Thymus (tissue), 11 donors: ENCODE results near the gene HOXA10. TPM values are rescaled to one million over a fixed set of nuclear protein-coding genes. Genes with fewer than 3 reads are reported as not detected.

Experiments used
- DNase-seq, 9 donors: peaks; one replicate each; pipeline ENCODE4 v3.0.0-alpha.2; 2013; ENCODE audit warnings: low spot score in 9 of 9, low read depth in 6 of 9, missing footprints in 1 of 9
- H3K27ac ChIP-seq, 2 donors: one replicate each; pipeline ENCODE4 v1.5.1; 2013; ENCODE audit warnings: control low read depth in 1 of 2, low read depth in 1 of 2, low read length in 1 of 2, mild to moderate bottlenecking in 1 of 2, moderate library complexity in 1 of 2
- H3K27me3 ChIP-seq, 2 donors: one replicate each; pipeline ENCODE4 v1.5.1; 2013; ENCODE audit warnings: low read length in 1 of 2; ENCODE audit not compliant: control insufficient read depth in 2 of 2, insufficient read depth in 1 of 2
- H3K36me3 ChIP-seq, 2 donors: one replicate each; pipeline ENCODE4 v1.5.1; 2013; ENCODE audit warnings: low read length in 1 of 2, mild to moderate bottlenecking in 1 of 2, moderate library complexity in 1 of 2; ENCODE audit not compliant: control insufficient read depth in 2 of 2, insufficient read depth in 2 of 2
- H3K4me1 ChIP-seq, 2 donors: one replicate each; pipeline ENCODE4 v1.5.1; 2013; ENCODE audit warnings: low read length in 2 of 2; ENCODE audit not compliant: control insufficient read depth in 2 of 2, insufficient read depth in 2 of 2
- H3K4me3 ChIP-seq, 2 donors: one replicate each; pipeline ENCODE4 v1.5.1; 2013; ENCODE audit warnings: low read length in 2 of 2, control low read depth in 1 of 2, mild to moderate bottlenecking in 1 of 2
- H3K9me3 ChIP-seq, 2 donors: one replicate each; pipeline ENCODE4 v1.5.1; 2013; ENCODE audit warnings: low read length in 1 of 2, mild to moderate bottlenecking in 1 of 2; ENCODE audit not compliant: control insufficient read depth in 2 of 2, insufficient read depth in 1 of 2
- WGBS: extraction: QIAGEN DNeasy Blood & Tissue Kit; methylation state at CpG from one replicate; pipeline ENCODE4 v1.1.7; 2013; 5-methylcytosine and 5-hydroxymethylcytosine counted together
- polyA plus RNA-seq: library from polyadenylated mRNA; stranded (reverse); fragments of 200-250 nt; gene quantifications from one replicate; pipeline ENCODE4 v1.2.3, GENCODE V29; 2013
- total RNA-seq: library from RNA; stranded (reverse); fragments of 120-200 nt; gene quantifications from one replicate; pipeline ENCODE4 v1.2.4, GENCODE V29; 2013
- donor health status: healthy.

Gene HOXA10
- total and polyA plus RNA-seq, 2 donors = 1.1 to 3.5 TPM

DNA sequence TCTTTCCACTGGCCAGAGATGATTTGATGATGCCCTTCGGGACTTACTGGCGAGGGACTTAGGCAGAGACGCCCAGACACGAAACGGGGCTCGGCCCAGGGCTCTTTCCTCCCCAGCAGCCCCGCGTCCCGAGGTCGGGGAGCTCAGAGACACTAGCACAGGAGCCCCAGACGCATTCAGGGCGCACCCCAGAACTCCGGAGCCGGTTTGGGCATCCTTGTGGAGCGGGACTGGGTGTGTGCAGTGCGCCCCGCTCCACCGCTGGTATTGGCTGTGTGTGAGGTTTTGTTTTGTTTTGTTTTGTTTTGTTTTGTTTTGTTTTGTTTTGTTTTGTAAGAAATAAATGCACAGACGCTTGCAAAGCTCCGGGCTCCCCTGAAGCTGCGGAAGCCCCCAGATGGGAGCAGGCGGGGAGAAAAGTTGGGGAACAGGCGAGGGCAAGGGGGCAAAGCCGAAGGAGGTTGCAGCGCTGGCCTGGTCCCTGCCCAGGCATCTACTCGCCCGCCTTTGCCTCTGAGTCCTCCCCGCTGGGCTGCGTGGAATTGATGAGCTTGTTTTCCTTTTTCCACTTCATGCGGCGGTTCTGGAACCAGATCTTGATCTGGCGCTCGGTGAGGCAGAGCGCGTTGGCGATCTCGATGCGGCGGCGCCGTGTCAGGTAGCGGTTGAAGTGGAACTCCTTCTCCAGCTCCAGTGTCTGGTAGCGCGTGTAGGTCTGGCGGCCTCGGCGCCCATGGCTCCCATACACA is 28.8 kb downstream of the HOXA10 start:
- Histone ChIP-seq H3K27me3 (peaks cover 41 to 97% of the 10 kb centered on the region in 2 donors), H3K4me3 (no peak overlapping the region), H3K36me3 (no peaks in the 10 kb centered on the region), H3K9me3 (peaks cover 2 to 30% of the 10 kb centered on the region in 2 donors), H3K4me1 (peaks cover 6 to 18% of the 10 kb centered on the region in 2 donors), H3K27ac (no peak overlapping the region)
- 91% methylated on average over 47 of the region's 47 CpGs for WGBS
- DNase-seq = no peak

DNA sequence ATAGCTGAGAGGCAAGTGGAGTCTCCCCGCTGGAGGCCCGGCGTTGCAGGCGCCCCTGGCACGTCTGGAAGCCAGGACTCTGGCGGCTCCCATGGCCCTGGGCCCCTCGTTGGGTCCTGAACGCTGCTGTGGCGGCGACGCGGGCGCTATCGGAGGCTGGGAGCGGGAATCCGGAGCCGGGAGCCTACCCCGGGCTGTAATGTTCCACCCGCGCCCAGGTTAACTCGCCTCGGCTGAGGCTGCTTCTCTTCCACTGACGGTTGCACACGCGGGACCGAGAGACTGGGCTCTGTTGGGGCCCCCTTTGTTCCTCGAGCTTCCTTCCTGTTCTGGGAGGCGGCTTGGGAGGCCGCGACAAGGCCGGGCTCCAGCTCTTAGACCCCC is 29.3 kb downstream of the HOXA10 start:
- no peak for DNase-seq
- Histone ChIP-seq H3K4me3 (no peak overlapping the region), H3K27me3 (peaks cover 37 to 96% of the 10 kb centered on the region in 2 donors), H3K4me1 (peaks cover 6 to 15% of the 10 kb centered on the region in 2 donors), H3K36me3 (no peaks in the 10 kb centered on the region), H3K9me3 (peaks cover 2 to 29% of the 10 kb centered on the region in 2 donors), H3K27ac (no peak overlapping the region)
- 86% methylated on average over 31 of the region's 31 CpGs for WGBS

DNA sequence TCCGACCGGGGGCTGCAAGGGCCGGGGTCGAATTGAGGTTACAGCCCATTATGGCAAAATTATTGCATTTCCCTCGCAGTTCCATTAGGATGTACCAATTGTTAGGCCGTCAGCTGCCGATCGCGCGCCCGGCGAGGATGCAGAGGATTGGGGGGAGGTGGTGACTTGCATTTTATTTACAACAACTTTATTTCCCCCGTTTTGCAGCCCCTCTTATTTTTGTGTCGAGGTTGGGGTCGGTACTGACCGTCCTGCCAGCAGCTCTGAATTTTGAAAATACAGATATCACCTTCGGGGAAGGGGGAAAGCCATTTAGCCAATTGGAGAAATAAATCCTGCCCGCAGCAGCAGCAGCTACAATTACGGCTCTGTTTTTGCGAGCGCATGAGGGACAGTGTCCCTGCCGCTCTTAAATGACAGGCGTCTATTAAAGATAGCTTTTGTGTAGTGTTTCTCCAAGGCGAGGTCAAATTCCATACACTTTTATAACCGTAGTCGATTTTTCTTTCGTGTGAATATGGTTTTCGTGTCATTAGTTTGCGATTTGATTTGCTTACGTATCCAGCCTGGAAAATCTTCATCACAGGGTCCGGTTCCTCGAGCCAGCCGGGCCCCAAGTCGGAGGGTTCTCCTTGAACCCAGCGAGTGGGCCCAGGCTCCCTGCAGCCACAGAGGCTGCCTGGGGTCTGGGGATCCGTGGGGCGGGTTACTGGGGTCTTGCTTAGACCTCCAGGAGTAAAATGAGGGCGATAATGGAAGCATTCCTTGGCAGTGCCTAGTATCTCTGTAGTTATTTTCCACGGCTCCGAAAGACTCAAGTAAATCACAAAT is 30.0 kb downstream of the HOXA10 start:
- no peak for DNase-seq
- Histone ChIP-seq H3K27me3 (peaks cover 31 to 96% of the 10 kb centered on the region in 2 donors), H3K27ac (no peak overlapping the region), H3K36me3 (no peaks in the 10 kb centered on the region), H3K9me3 (peaks cover 2 to 29% of the 10 kb centered on the region in 2 donors), H3K4me1 (peaks cover 6 to 15% of the 10 kb centered on the region in 2 donors), H3K4me3 (no peak overlapping the region)
- 90% methylated on average over 40 of the region's 40 CpGs for WGBS

DNA sequence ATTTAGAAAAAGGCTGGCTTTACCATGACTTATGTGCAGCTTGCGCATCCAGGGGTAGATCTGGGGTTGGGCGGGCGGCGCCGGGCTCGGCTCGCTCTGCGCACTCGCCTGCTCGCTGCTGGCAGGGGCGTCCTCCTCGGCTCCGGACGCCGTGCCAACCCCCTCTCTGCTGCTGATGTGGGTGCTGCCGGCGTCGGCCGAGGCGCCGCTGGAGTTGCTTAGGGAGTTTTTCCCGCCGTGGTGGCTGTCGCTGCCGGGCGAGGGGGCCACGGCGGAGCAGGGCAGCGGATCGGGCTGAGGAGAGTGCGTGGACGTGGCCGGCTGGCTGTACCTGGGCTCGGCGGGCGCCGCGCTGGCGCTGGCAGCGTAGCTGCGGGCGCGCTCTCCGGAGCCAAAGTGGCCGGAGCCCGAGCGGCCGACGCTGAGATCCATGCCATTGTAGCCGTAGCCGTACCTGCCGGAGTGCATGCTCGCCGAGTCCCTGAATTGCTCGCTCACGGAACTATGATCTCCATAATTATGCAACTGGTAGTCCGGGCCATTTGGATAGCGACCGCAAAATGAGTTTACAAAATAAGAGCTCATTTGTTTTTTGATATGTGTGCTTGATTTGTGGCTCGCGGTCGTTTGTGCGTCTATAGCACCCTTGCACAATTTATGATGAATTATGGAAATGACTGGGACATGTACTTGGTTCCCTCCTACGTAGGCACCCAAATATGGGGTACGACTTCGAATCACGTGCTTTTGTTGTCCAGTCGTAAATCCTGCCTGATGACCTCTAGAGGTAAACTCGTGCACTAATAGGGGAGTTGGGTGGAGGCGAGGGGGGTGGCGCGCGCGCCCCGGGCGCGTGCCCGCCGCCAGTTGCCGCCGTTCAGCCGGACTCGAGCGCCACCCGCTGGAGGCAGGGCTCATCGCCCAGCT is 30.8 kb downstream of the HOXA10 start, which contains the start of gene HOXA5:
TSS of gene HOXA5 (minus strand) at position 659 of the 927 bp plus-strand sequence. CDS start at position 585, 74 bp downstream.
- Histone ChIP-seq H3K36me3 (no peaks in the 10 kb centered on the region), H3K4me1 (peaks cover 4 to 11% of the 10 kb centered on the region in 2 donors), H3K4me3 (no peak within 1 kb of the TSS), H3K27ac (no peak within 1 kb of the TSS), H3K27me3 (peaks cover 27 to 96% of the 10 kb centered on the region in 2 donors), H3K9me3 (peaks cover 2 to 22% of the 10 kb centered on the region in 2 donors)
- 84% methylated on average over 86 of the region's 86 CpGs for WGBS
- no peak for DNase-seq

DNA sequence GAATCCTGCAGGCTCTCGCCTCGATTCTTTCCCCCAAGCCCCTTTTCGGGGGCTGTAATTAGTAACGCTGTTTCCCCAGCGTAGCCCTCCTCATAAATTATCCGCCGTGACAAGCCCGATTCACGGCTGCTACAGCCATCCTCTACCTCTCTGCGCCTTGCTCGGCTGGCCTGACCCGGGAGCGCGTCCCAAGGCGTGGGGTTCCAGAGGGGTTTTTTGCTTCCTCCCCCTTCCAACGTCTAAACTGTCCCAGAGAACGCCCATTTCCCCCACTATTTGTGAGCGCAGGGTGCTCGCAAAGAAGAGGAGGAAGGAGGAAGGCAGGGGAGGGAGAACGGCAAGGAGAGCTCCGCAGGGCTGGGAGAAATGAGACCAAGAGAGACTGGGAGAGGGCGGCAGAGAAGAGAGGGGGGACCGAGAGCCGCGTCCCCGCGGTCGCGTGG is 31.5 kb downstream of the HOXA10 start:
- no peak for DNase-seq
- Histone ChIP-seq H3K4me3 (no peak overlapping the region), H3K4me1 (peaks cover 0 to 5% of the 10 kb centered on the region in 2 donors), H3K27me3 (peaks cover 21 to 95% of the 10 kb centered on the region in 2 donors), H3K27ac (no peak overlapping the region), H3K36me3 (no peaks in the 10 kb centered on the region), H3K9me3 (peaks cover 2 to 18% of the 10 kb centered on the region in 2 donors)
- 82% methylated on average over 29 of the region's 29 CpGs for WGBS

DNA sequence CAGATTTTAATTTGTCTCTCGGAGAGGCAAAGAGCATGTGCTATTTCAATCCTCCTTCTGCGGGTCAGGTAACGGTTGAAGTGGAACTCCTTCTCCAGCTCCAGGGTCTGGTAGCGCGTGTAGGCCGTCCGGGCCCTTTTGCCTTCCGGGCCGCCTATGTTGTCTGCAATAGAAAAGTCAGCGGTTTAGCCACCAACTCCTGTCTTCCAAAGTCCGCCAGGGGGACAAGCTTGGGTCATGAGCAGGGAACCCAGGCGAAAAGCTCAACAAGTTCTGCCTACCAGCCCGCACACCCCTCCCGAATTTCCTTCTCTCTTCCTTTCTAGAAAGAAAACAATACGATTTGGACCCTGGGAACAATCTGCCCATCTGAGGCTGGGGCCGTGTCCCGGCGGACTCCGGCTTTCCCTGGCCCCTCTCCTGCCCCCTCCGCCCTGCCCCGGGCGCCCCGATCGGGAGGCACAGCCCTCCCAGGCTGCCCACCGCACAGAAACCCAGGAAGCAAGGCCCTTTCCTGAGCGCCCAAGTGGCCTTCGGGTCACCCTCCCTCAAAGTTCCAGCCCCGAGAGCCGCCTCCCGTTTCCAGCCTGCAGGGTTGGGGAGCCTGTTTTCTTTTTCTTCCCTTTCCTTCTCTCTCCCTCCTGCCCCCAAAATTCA is 32.1 kb downstream of the HOXA10 start:
- WGBS = 91% methylated on average over 30 of the region's 30 CpGs
- H3K4me1 ChIP-seq = no peaks in the 10 kb centered on the region
- no peak overlapping the region for H3K27ac ChIP-seq
- no peaks in the 10 kb centered on the region for H3K36me3 ChIP-seq
- peaks cover 2 to 14% of the 10 kb centered on the region in 2 donors for H3K9me3 ChIP-seq
- no peak for DNase-seq
- H3K4me3 ChIP-seq = no peak overlapping the region
- H3K27me3 ChIP-seq = peaks cover 19 to 95% of the 10 kb centered on the region in 2 donors

DNA sequence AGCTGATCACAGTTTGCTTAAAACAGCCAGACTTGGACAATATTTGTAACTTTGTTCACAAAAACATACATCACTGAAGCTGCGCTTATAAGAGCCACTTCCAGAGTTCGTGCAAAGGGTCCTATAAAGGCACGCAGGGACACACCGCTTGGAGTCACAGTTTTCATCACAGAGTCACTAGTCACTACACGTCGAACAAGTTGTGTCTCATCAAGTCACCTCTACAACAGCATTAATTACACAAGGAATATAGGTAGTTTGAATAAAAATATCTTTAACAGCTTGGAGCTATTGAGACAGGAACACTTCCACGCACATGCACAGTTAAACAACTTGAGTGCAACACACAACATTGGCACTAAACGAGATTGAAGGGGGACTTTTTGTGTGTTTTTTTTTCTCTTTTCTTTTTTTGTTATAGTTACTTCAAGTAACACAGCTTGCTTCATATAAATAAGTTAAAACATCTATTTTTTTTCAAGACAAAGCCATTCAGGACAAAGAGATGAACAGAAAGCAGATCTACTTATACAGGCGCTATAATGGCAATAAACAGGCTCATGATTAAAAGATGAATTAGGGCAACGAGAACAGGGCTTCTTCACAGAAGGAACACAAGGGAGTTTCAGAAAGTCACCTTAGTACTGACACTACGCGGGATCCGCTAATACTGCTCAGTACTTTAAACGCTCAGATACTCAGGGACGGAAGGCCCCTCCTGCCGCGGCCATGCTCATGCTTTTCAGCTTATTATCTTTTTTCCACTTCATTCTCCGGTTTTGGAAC is 32.8 kb downstream of the HOXA10 start:
- peaks cover 0 to 2% of the 10 kb centered on the region in 2 donors for H3K4me1 ChIP-seq
- H3K9me3 ChIP-seq = peaks cover 2 to 8% of the 10 kb centered on the region in 2 donors
- DNase-seq = no peak
- no peak overlapping the region for H3K4me3 ChIP-seq
- WGBS = 94% methylated on average over 18 of the region's 18 CpGs
- peaks cover 17 to 95% of the 10 kb centered on the region in 2 donors for H3K27me3 ChIP-seq
- H3K27ac ChIP-seq = no peak overlapping the region
- no peaks in the 10 kb centered on the region for H3K36me3 ChIP-seq
